Measurements from ENCODE around the gene TMCC3. TPM values are rescaled to one million over a fixed set of nuclear protein-coding genes. Genes with fewer than 3 reads are reported as not detected.
A peak's percentile ranks its signal among the peaks of the same experiment; 100 is the strongest.

Gene TMCC3
- total and polyA plus RNA-seq, 7 donors, result 10.6 to 61.6 (median 21.2) TPM

GRCh38 chr12:94649349-94650142 is 811 bp downstream of the TMCC3 start:
- no peaks in the 10 kb centered on the region for H3K27me3 ChIP-seq (ENCODE audit: insufficient read depth in 3 of 3, low read length in 2 of 3)
- peak; percentile 47 for TF ChIP-seq CTCF (IDR thresholded peaks at IDR 0.05)
- H3K36me3 ChIP-seq (ENCODE audit: insufficient read depth in 1 of 2, low read depth in 1 of 2), result no peaks in the 10 kb centered on the region
- intact Hi-C loops (cut with DNase I), result loop anchor here (2.0 to 5.0 kb wide), 2 partner anchors 32 to 63 kb away; no protein-coding TSS in a partner anchor
- peaks cover 39% of the 10 kb centered on the region for H3K4me1 ChIP-seq
- WGBS, 3 donors, result 1 to 2% (median 2%) methylated on average over 49 to 72 of the region's 72 CpGs
- peak overlapping the region; percentile 94 for H3K4me3 ChIP-seq
- ATAC-seq, result peak; percentile 63 to 73 (median 72)
- H3K27ac ChIP-seq, result peak overlapping the region; percentile 98
- DNase-seq, result peak; percentile 64 to 79
- no peaks in the 10 kb centered on the region for H3K9me3 ChIP-seq

GRCh38 chr12:94648578-94648977 is 1.8 kb downstream of the TMCC3 start:
- intact Hi-C loops (cut with DNase I), result loop anchor here in 1 of 2 donors (2.0 kb wide), 1 partner anchor 64 kb away; no protein-coding TSS in a partner anchor
- DNase-seq, result no peak
- peak overlapping the region; percentile 94 for H3K4me3 ChIP-seq
- no peaks in the 10 kb centered on the region for H3K9me3 ChIP-seq
- no peaks in the 10 kb centered on the region for H3K27me3 ChIP-seq (ENCODE audit: insufficient read depth in 3 of 3, low read length in 2 of 3)
- peaks cover 44% of the 10 kb centered on the region for H3K4me1 ChIP-seq
- no peak for TF ChIP-seq CTCF (IDR thresholded peaks at IDR 0.05)
- WGBS, 3 donors, result 57 to 74% (median 60%) methylated on average over 4 of the region's 4 CpGs
- no peaks in the 10 kb centered on the region for H3K36me3 ChIP-seq (ENCODE audit: insufficient read depth in 1 of 2, low read depth in 1 of 2)
- no peak for ATAC-seq
- H3K27ac ChIP-seq, result peak overlapping the region; percentile 98

- ATAC-seq (peak; percentile 90 to 94 (median 92)), DNase-seq (peak; percentile 31 to 58)
- intact Hi-C loops (cut with DNase I), result loop anchor here in 1 of 2 donors (2.0 kb wide), 1 partner anchor 28 kb away; no protein-coding TSS in a partner anchor
- 20 to 34% (median 22%) methylated on average over 14 of the region's 14 CpGs for WGBS, 3 donors
- H3K27ac ChIP-seq, result peak overlapping the region; percentile 98
- H3K9me3 ChIP-seq, result no peaks in the 10 kb centered on the region
- no peaks in the 10 kb centered on the region for H3K36me3 ChIP-seq (ENCODE audit: insufficient read depth in 1 of 2, low read depth in 1 of 2)
- no peak for TF ChIP-seq CTCF (IDR thresholded peaks at IDR 0.05)
- peak overlapping the region; percentile 48 for H3K4me3 ChIP-seq
- peaks cover 56% of the 10 kb centered on the region for H3K4me1 ChIP-seq
- H3K27me3 ChIP-seq (ENCODE audit: insufficient read depth in 3 of 3, low read length in 2 of 3), result no peaks in the 10 kb centered on the region
Measured at GRCh38 chr12:94644141-94644979, 6.0 kb downstream of the TMCC3 start.

GRCh38 chr12:94643606-94644005 is 6.8 kb downstream of the TMCC3 start:
- intact Hi-C loops (cut with DNase I), result loop anchor here in 1 of 2 donors (2.0 kb wide), 1 partner anchor 27 kb away; no protein-coding TSS in a partner anchor
- ATAC-seq, result peak in 1 of 4 donors; percentile 22
- Histone ChIP-seq H3K27me3 (ENCODE audit: insufficient read depth in 3 of 3, low read length in 2 of 3) (no peaks in the 10 kb centered on the region), H3K9me3 (no peaks in the 10 kb centered on the region), H3K36me3 (ENCODE audit: insufficient read depth in 1 of 2, low read depth in 1 of 2) (no peaks in the 10 kb centered on the region), H3K27ac (peak overlapping the region; percentile 98), H3K4me3 (peak overlapping the region; percentile 48), H3K4me1 (peaks cover 63% of the 10 kb centered on the region)
- no peak for DNase-seq
- TF ChIP-seq CTCF (IDR thresholded peaks at IDR 0.05), result no peak
- 51 to 84% (median 63%) methylated on average over 3 of the region's 3 CpGs for WGBS, 3 donors
